GM21529 (cell line): ENCODE measurements around the gene PPP2R5C.
A peak's percentile ranks its signal among the peaks of the same experiment; 100 is the strongest.

Experiments
- ATAC-seq: cut with Tn5 transposase; IDR thresholded peaks from one replicate; pipeline ENCODE4 v1.9.1; 2021; ENCODE audit not compliant: unreplicated experiment

The PPP2R5C gene

GRCh38 chr14:101934601-101935150 is 173.2 kb downstream of the PPP2R5C start:
- no peak for ATAC-seq

- no peak for ATAC-seq
These were observed 176.6 kb downstream of the PPP2R5C start for GRCh38 chr14:101937926-101938767.

GRCh38 chr14:101939646-101940170 is 178.2 kb downstream of the PPP2R5C start:
- no peak for ATAC-seq

- ATAC-seq, result no peak
These were observed 182.9 kb downstream of the PPP2R5C start for GRCh38 chr14:101944451-101944850.

GRCh38 chr14:101945171-101945570 is 183.7 kb downstream of the PPP2R5C start:
- no peak for ATAC-seq

- ATAC-seq, result peak; percentile 4
These were observed 186.0 kb downstream of the PPP2R5C start for GRCh38 chr14:101947577-101947903.

GRCh38 chr14:101947904-101948665 is 186.6 kb downstream of the PPP2R5C start:
- ATAC-seq, result peak; percentile 96

- peak; percentile 1 for ATAC-seq
These were observed 187.2 kb downstream of the PPP2R5C start for GRCh38 chr14:101948666-101949216.

GRCh38 chr14:101950100-101950499 is 188.6 kb downstream of the PPP2R5C start:
- no peak for ATAC-seq

- ATAC-seq, result no peak
These were observed 189.2 kb downstream of the PPP2R5C start for GRCh38 chr14:101950516-101951215.

GRCh38 chr14:101953151-101953550 is 191.6 kb downstream of the PPP2R5C start:
- no peak for ATAC-seq

- no peak for ATAC-seq
These were observed 193.0 kb downstream of the PPP2R5C start for GRCh38 chr14:101954501-101954900.

- no peak for ATAC-seq
These were observed 194.2 kb downstream of the PPP2R5C start for GRCh38 chr14:101955695-101956161.

- ATAC-seq, result no peak
These were observed 194.8 kb downstream of the PPP2R5C start for GRCh38 chr14:101956179-101956885.

- no peak for ATAC-seq
These were observed 196.1 kb downstream of the PPP2R5C start for GRCh38 chr14:101957406-101958234.

- no peak for ATAC-seq
These were observed 197.1 kb downstream of the PPP2R5C start for GRCh38 chr14:101958418-101959180.

- ATAC-seq, result no peak
These were observed 197.8 kb downstream of the PPP2R5C start for GRCh38 chr14:101959277-101959676.

GRCh38 chr14:101960225-101960624 is 198.7 kb downstream of the PPP2R5C start:
- no peak for ATAC-seq
